ENCODE measurements around the gene GPN3. TPM values are rescaled to one million over a fixed set of nuclear protein-coding genes. Genes with fewer than 3 reads are reported as not detected.

Gene GPN3
- 41.2 TPM for polyA plus RNA-seq (2013, experiment 1 of 2)
- 43.3 TPM for polyA plus RNA-seq (2013, experiment 2 of 2)

- Histone ChIP-seq H3K14ac (ENCODE audit: low read length) (peak within 1 kb of the TSS; percentile 89), H4K8ac (ENCODE audit: low read depth, low read length) (peak within 1 kb of the TSS; percentile 3), H3K23ac (ENCODE audit: low read depth, low read length, poor library complexity) (peak within 1 kb of the TSS; percentile 94), H3K4ac (ENCODE audit: low read length) (peak within 1 kb of the TSS; percentile 53), H3K79me1 (ENCODE audit: low read depth, low read length) (peaks cover 10% of the 10 kb centered on the region), H2BK15ac (ENCODE audit: low read length) (peak within 1 kb of the TSS; percentile 92), H3K9me3 (replicated peaks in 1 of 2; ENCODE audit: control insufficient read depth in 2 of 2, insufficient read depth in 1 of 2, low read depth in 1 of 2, low read length in 2 of 2) (no peaks in the 10 kb centered on the region), H3K4me1 (ENCODE audit: control insufficient read depth in 2 of 2, insufficient read depth in 1 of 2, low read depth in 1 of 2, low read length in 2 of 2) (peaks cover 6 to 8% of the 10 kb centered on the region in 2 donors), H4K91ac (ENCODE audit: low read depth, low read length, poor library complexity) (peak within 1 kb of the TSS; percentile 68), H2AFZ (ENCODE audit: low read length) (peak within 1 kb of the TSS; percentile 100), H2BK12ac (ENCODE audit: low read length) (peak within 1 kb of the TSS; percentile 90), H3K27ac (replicated peaks; ENCODE audit: low read length) (peak within 1 kb of the TSS; percentile 99), H3K9ac (ENCODE audit: low read depth, low read length, poor library complexity) (peak within 1 kb of the TSS; percentile 95), H3K18ac (ENCODE audit: low read length) (peak within 1 kb of the TSS; percentile 99), H2BK5ac (ENCODE audit: low read length) (peak within 1 kb of the TSS; percentile 100), H3K27me3 (ENCODE audit: control insufficient read depth in 3 of 3, insufficient read depth in 3 of 3, low read depth in 1 of 3, low read length in 3 of 3) (no peaks in the 10 kb centered on the region), H3K4me2 (ENCODE audit: insufficient read depth, low read length, poor library complexity, severe bottlenecking) (peak within 1 kb of the TSS; percentile 97), H2AK5ac (ENCODE audit: low read depth, low read length) (peak within 1 kb of the TSS; percentile 75), H2BK120ac (ENCODE audit: low read depth, low read length) (peak within 1 kb of the TSS; percentile 95), H3K36me3 (replicated peaks in 1 of 2; ENCODE audit: control insufficient read depth in 2 of 2, insufficient read depth in 2 of 2, low read length in 2 of 2) (peaks cover 9 to 24% of the 10 kb centered on the region in 2 donors), H3K4me3 (ENCODE audit: low read length in 2 of 2) (peak within 1 kb of the TSS; percentile 62 to 96)
- WGBS, 2 donors (ENCODE audit: extremely low coverage in 2 of 2, insufficient read length in 2 of 2, insufficient replicate concordance in 1 of 2), result no CpG with 5 or more reads among the region's 78 CpGs
- peak; percentile 99 for DNase-seq (ENCODE audit: low spot score)
Observed at GRCh38 chr12:110468214-110469048, at the start of gene GPN3, which contains the start of gene FAM216A. GPN3 (minus strand) TSS chr12:110468257; CDS start chr12:110468203, 54 bp downstream. FAM216A (plus strand) TSS chr12:110468845; CDS start chr12:110468876, 31 bp downstream.

GRCh38 chr12:110516995-110517394 is 48.9 kb upstream of the GPN3 start:
- Histone ChIP-seq H3K14ac (ENCODE audit: low read length) (no peak overlapping the region), H3K4me3 (ENCODE audit: low read length in 2 of 2) (no peak overlapping the region), H3K4me1 (ENCODE audit: control insufficient read depth in 2 of 2, insufficient read depth in 1 of 2, low read depth in 1 of 2, low read length in 2 of 2) (no peaks in the 10 kb centered on the region), H2BK15ac (ENCODE audit: low read length) (no peak overlapping the region), H3K18ac (ENCODE audit: low read length) (no peak overlapping the region), H4K8ac (ENCODE audit: low read depth, low read length) (no peak overlapping the region), H3K27ac (replicated peaks; ENCODE audit: low read length) (no peak overlapping the region), H2AK5ac (ENCODE audit: low read depth, low read length) (no peak overlapping the region), H2BK5ac (ENCODE audit: low read length) (no peak overlapping the region), H4K91ac (ENCODE audit: low read depth, low read length, poor library complexity) (no peak overlapping the region), H3K9ac (ENCODE audit: low read depth, low read length, poor library complexity) (no peak overlapping the region), H3K4ac (ENCODE audit: low read length) (no peak overlapping the region), H3K23ac (ENCODE audit: low read depth, low read length, poor library complexity) (no peak overlapping the region), H3K9me3 (replicated peaks in 1 of 2; ENCODE audit: control insufficient read depth in 2 of 2, insufficient read depth in 1 of 2, low read depth in 1 of 2, low read length in 2 of 2) (no peaks in the 10 kb centered on the region), H2BK120ac (ENCODE audit: low read depth, low read length) (no peak overlapping the region), H3K36me3 (replicated peaks in 1 of 2; ENCODE audit: control insufficient read depth in 2 of 2, insufficient read depth in 2 of 2, low read length in 2 of 2) (no peaks in the 10 kb centered on the region), H2BK12ac (ENCODE audit: low read length) (no peak overlapping the region), H2AFZ (ENCODE audit: low read length) (no peak overlapping the region), H3K27me3 (ENCODE audit: control insufficient read depth in 3 of 3, insufficient read depth in 3 of 3, low read depth in 1 of 3, low read length in 3 of 3) (peaks cover 0 to 7% (median 0%) of the 10 kb centered on the region in 3 experiments), H3K4me2 (ENCODE audit: insufficient read depth, low read length, poor library complexity, severe bottlenecking) (no peak overlapping the region), H3K79me1 (ENCODE audit: low read depth, low read length) (no peaks in the 10 kb centered on the region)
- no peak for DNase-seq (ENCODE audit: low spot score)
- WGBS, 2 donors (ENCODE audit: extremely low coverage in 2 of 2, insufficient read length in 2 of 2, insufficient replicate concordance in 1 of 2), result no CpG with 5 or more reads among the region's 3 CpGs

- Histone ChIP-seq H3K18ac (ENCODE audit: low read length) (no peak overlapping the region), H2AFZ (ENCODE audit: low read length) (no peak overlapping the region), H3K27ac (replicated peaks; ENCODE audit: low read length) (no peak overlapping the region), H2AK5ac (ENCODE audit: low read depth, low read length) (no peak overlapping the region), H2BK15ac (ENCODE audit: low read length) (no peak overlapping the region), H3K4ac (ENCODE audit: low read length) (no peak overlapping the region), H3K14ac (ENCODE audit: low read length) (no peak overlapping the region), H3K79me1 (ENCODE audit: low read depth, low read length) (no peaks in the 10 kb centered on the region), H3K4me1 (ENCODE audit: control insufficient read depth in 2 of 2, insufficient read depth in 1 of 2, low read depth in 1 of 2, low read length in 2 of 2) (no peaks in the 10 kb centered on the region), H2BK12ac (ENCODE audit: low read length) (no peak overlapping the region), H3K9ac (ENCODE audit: low read depth, low read length, poor library complexity) (no peak overlapping the region), H3K9me3 (replicated peaks in 1 of 2; ENCODE audit: control insufficient read depth in 2 of 2, insufficient read depth in 1 of 2, low read depth in 1 of 2, low read length in 2 of 2) (no peaks in the 10 kb centered on the region), H2BK5ac (ENCODE audit: low read length) (no peak overlapping the region), H3K4me3 (ENCODE audit: low read length in 2 of 2) (no peak overlapping the region), H2BK120ac (ENCODE audit: low read depth, low read length) (no peak overlapping the region), H3K23ac (ENCODE audit: low read depth, low read length, poor library complexity) (no peak overlapping the region), H4K8ac (ENCODE audit: low read depth, low read length) (no peak overlapping the region), H3K4me2 (ENCODE audit: insufficient read depth, low read length, poor library complexity, severe bottlenecking) (no peak overlapping the region), H4K91ac (ENCODE audit: low read depth, low read length, poor library complexity) (no peak overlapping the region), H3K36me3 (replicated peaks in 1 of 2; ENCODE audit: control insufficient read depth in 2 of 2, insufficient read depth in 2 of 2, low read length in 2 of 2) (no peaks in the 10 kb centered on the region), H3K27me3 (ENCODE audit: control insufficient read depth in 3 of 3, insufficient read depth in 3 of 3, low read depth in 1 of 3, low read length in 3 of 3) (peaks cover 0 to 7% (median 0%) of the 10 kb centered on the region in 3 experiments)
- DNase-seq (ENCODE audit: low spot score), result no peak
- WGBS, 2 donors (ENCODE audit: extremely low coverage in 2 of 2, insufficient read length in 2 of 2, insufficient replicate concordance in 1 of 2), result no CpG with 5 or more reads among the region's 1 CpG
Observed at GRCh38 chr12:110514363-110514762, 46.3 kb upstream of the GPN3 start.

DNA sequence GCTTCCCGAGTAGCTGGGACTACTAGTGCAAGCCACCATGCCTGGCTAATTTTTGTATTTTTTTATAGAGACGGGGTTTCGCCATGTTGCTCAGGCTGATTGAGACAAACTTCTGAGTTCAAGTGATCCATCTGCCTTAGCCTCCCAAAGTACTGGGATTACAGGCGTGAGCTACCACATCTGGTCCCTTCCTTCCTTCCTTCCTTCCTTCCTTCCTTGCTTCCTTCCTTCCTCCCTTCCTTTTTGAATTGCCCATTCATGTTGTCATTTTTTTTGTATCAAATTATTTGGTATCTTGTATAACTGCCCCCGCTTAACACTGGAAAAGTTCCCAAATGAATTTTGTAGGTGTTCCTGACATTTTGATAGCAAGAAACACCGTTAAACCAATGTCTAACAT is 45.8 kb upstream of the GPN3 start:
- WGBS, 2 donors (ENCODE audit: extremely low coverage in 2 of 2, insufficient read length in 2 of 2, insufficient replicate concordance in 1 of 2), result no CpG with 5 or more reads among the region's 6 CpGs
- Histone ChIP-seq H2AFZ (ENCODE audit: low read length) (no peak overlapping the region), H2BK5ac (ENCODE audit: low read length) (no peak overlapping the region), H3K4ac (ENCODE audit: low read length) (no peak overlapping the region), H2AK5ac (ENCODE audit: low read depth, low read length) (no peak overlapping the region), H3K27ac (replicated peaks; ENCODE audit: low read length) (no peak overlapping the region), H3K9me3 (replicated peaks in 1 of 2; ENCODE audit: control insufficient read depth in 2 of 2, insufficient read depth in 1 of 2, low read depth in 1 of 2, low read length in 2 of 2) (no peaks in the 10 kb centered on the region), H3K27me3 (ENCODE audit: control insufficient read depth in 3 of 3, insufficient read depth in 3 of 3, low read depth in 1 of 3, low read length in 3 of 3) (peaks cover 0 to 7% (median 0%) of the 10 kb centered on the region in 3 experiments), H3K9ac (ENCODE audit: low read depth, low read length, poor library complexity) (no peak overlapping the region), H3K14ac (ENCODE audit: low read length) (no peak overlapping the region), H2BK12ac (ENCODE audit: low read length) (no peak overlapping the region), H3K4me1 (ENCODE audit: control insufficient read depth in 2 of 2, insufficient read depth in 1 of 2, low read depth in 1 of 2, low read length in 2 of 2) (no peaks in the 10 kb centered on the region), H2BK15ac (ENCODE audit: low read length) (no peak overlapping the region), H3K36me3 (replicated peaks in 1 of 2; ENCODE audit: control insufficient read depth in 2 of 2, insufficient read depth in 2 of 2, low read length in 2 of 2) (no peaks in the 10 kb centered on the region), H3K18ac (ENCODE audit: low read length) (no peak overlapping the region), H3K79me1 (ENCODE audit: low read depth, low read length) (no peaks in the 10 kb centered on the region), H4K8ac (ENCODE audit: low read depth, low read length) (no peak overlapping the region), H3K23ac (ENCODE audit: low read depth, low read length, poor library complexity) (no peak overlapping the region), H3K4me3 (ENCODE audit: low read length in 2 of 2) (no peak overlapping the region), H4K91ac (ENCODE audit: low read depth, low read length, poor library complexity) (no peak overlapping the region), H3K4me2 (ENCODE audit: insufficient read depth, low read length, poor library complexity, severe bottlenecking) (no peak overlapping the region), H2BK120ac (ENCODE audit: low read depth, low read length) (no peak overlapping the region)
- no peak for DNase-seq (ENCODE audit: low spot score)
